Adrenal gland (tissue), 12 donors: Measurements from ENCODE around the gene RAD52. TPM values are rescaled to one million over a fixed set of nuclear protein-coding genes. Genes with fewer than 3 reads are reported as not detected.
A peak's percentile ranks its signal among the peaks of the same experiment; 100 is the strongest.

Source experiments
- DNase-seq, 7 donors: peaks; one replicate each; pipeline ENCODE4 v3.0.0-alpha.2; 2019 to 2020
- H3K27ac ChIP-seq, 5 donors: fragments of 200-600 bp; sonication (generic) in 4 of 5; 1 replicate in 3 of 5; 2 replicates in 2 of 5; pipeline versions ENCODE4 v1.5.1 to v1.8.0; 2016 to 2020; ENCODE audit warnings: mild to moderate bottlenecking in 1 of 5
- H3K27me3 ChIP-seq: fragments of 200-600 bp; 2 replicates; pipeline ENCODE4 v1.8.0; 2021
- H3K36me3 ChIP-seq, 2 donors: fragments of 200-600 bp; replicated peaks in 1 of 2; 1 replicate in 1 of 2; 2 replicates in 1 of 2; pipeline versions ENCODE4 v1.5.1 to v1.8.0; 2018 to 2022
- H3K4me1 ChIP-seq, 2 donors: fragments of 200-600 bp; replicated peaks in 1 of 2; 1 replicate in 1 of 2; 2 replicates in 1 of 2; pipeline versions ENCODE4 v1.5.1 to v1.8.0; 2018 to 2021
- H3K4me3 ChIP-seq, 4 donors: fragments of 200-600 bp; sonication (generic) in 3 of 4; one replicate each; pipeline ENCODE4 v1.5.1; 2016 to 2018
- H3K9me3 ChIP-seq, 3 donors: fragments of 200-600 bp; sonication (generic) in 1 of 3; replicated peaks in 1 of 3; 1 replicate in 2 of 3; 2 replicates in 1 of 3; pipeline versions ENCODE4 v1.5.1 to v1.8.0; 2016 to 2021
- POLR2A ChIP-seq, 2 donors: fragments of 450-650 bp; IDR thresholded peaks; one replicate each; pipeline ENCODE4 v1.6.1; 2017; ENCODE audit warnings: antibody characterized with exemption in 2 of 2, mild to moderate bottlenecking in 2 of 2, moderate library complexity in 1 of 2
- WGBS, 4 donors: extraction: QIAGEN DNeasy Blood & Tissue Kit in 2 of 4; methylation state at CpG; one replicate each; pipeline versions ENCODE4 v1.1.5 to v1.1.7; 2013 to 2017; 5-methylcytosine and 5-hydroxymethylcytosine counted together
- intact Hi-C, 2 donors: fragments of 100-400 bp; cut with DNase I; formaldehyde crosslinking; loops; one replicate each; pipeline versions ENCODE4 v1.14.1 to v1.15.0; 2022 to 2023
- polyA plus RNA-seq, 3 donors: library from polyadenylated mRNA; stranded (reverse); fragments of 200-250 nt in 2 of 3; fragments of 350-450 nt in 1 of 3; fragmentation: Illumina TruSeq in 1 of 3; extraction: RNeasy Lipid Tissue Mini Kit (QIAGEN cat#74804) in 1 of 3; gene quantifications; one replicate each; pipeline ENCODE4 v1.2.3, GENCODE V29; 2013 to 2014
- total RNA-seq, 9 donors: library from RNA; depleted of rRNA in 4 of 9; stranded (reverse); fragments of >200 nt in 4 of 9; fragments of 120-200 nt in 1 of 9; fragmentation: NEBNext Ultra II Directional in 1 of 9; extraction: Animal tissue kit (Norgen Biotek cat#: 25700) in 1 of 9; gene quantifications; one replicate each; pipeline versions ENCODE4 v1.1.0 to v1.2.4, GENCODE V29; 2013 to 2023
- TF ChIP-seq, protein P1 (sequence below), 6 experiments: fragments of 450-650 bp in 4 of 6; fragments of 200-600 bp in 2 of 6; sonication (generic) in 1 of 6; IDR thresholded peaks; 1 replicate in 5 of 6; 2 replicates in 1 of 6; pipeline versions ENCODE4 v1.5.1 to v1.8.0; 2016 to 2021; ENCODE audit warnings: antibody characterized with exemption in 6 of 6, mild to moderate bottlenecking in 2 of 6, moderate library complexity in 1 of 6
- donor health status: healthy with polysubstance abuse.
- donor health status: Bipolar disorder and iron deficiency.
- donor health status: DM: yes; HTN: yes; CAD: no.
- donor health status: DM: no; HTN: no; CAD: no.
- donor health status: DM: no; HTN: no; CAD: no.
- donor health status: DM: yes; HTN: yes; CAD: no.

The RAD52 gene
- total and polyA plus RNA-seq, 12 donors: 5.5 to 22.6 (median 11.2) TPM

DNA sequence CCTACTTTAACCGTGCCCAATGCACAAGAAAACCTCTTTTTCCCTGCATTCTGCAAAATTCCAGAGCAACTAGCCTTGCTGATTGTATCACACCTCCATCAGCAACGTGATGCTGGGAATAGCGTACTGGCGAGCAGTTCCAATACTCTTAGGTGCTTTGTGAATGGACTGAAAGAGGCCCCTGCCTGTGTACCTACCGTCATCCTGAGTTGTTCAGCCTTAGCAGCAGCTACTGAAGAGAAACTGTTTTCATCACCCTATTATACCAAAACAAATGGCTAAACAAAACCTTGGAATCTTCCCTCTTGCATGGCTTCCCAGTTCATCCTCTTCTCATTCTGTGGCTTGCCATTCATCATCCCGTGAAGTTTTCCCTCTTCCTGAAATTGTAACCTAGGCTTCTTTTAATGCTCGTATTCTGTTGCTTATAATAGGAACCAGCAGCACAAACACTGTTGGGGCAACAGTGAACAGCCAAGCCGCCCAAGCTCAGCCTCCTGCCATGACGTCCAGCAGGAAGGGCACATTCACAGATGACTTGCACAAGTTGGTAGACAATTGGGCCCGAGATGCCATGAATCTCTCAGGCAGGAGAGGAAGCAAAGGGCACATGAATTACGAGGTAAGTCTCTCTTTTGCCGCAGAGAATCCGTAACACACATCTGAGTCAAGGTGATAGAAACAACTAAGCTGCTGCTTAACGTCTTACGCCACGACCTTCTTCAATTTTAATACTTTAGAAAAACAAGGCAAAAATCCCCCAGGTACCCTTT, 41.9 kb downstream of the RAD52 start:
- no peak overlapping the region for H3K27ac ChIP-seq
- TF ChIP-seq, protein P1, sequence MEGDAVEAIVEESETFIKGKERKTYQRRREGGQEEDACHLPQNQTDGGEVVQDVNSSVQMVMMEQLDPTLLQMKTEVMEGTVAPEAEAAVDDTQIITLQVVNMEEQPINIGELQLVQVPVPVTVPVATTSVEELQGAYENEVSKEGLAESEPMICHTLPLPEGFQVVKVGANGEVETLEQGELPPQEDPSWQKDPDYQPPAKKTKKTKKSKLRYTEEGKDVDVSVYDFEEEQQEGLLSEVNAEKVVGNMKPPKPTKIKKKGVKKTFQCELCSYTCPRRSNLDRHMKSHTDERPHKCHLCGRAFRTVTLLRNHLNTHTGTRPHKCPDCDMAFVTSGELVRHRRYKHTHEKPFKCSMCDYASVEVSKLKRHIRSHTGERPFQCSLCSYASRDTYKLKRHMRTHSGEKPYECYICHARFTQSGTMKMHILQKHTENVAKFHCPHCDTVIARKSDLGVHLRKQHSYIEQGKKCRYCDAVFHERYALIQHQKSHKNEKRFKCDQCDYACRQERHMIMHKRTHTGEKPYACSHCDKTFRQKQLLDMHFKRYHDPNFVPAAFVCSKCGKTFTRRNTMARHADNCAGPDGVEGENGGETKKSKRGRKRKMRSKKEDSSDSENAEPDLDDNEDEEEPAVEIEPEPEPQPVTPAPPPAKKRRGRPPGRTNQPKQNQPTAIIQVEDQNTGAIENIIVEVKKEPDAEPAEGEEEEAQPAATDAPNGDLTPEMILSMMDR (IDR thresholded peaks at IDR 0.05): no peak
- TF ChIP-seq POLR2A (IDR thresholded peaks at IDR 0.05): no peak
- peaks cover 0 to 5% of the 10 kb centered on the region in 2 donors for H3K4me1 ChIP-seq
- H3K4me3 ChIP-seq: no peak overlapping the region
- no peaks in the 10 kb centered on the region for H3K27me3 ChIP-seq
- H3K36me3 ChIP-seq: peaks cover 0 to 77% of the 10 kb centered on the region in 2 donors
- WGBS, 4 donors: 76 to 82% (median 79%) methylated on average over 16 of the region's 16 CpGs
- DNase-seq: no peak
- intact Hi-C loops: no loop called here
- H3K9me3 ChIP-seq: no peaks in the 10 kb centered on the region

DNA sequence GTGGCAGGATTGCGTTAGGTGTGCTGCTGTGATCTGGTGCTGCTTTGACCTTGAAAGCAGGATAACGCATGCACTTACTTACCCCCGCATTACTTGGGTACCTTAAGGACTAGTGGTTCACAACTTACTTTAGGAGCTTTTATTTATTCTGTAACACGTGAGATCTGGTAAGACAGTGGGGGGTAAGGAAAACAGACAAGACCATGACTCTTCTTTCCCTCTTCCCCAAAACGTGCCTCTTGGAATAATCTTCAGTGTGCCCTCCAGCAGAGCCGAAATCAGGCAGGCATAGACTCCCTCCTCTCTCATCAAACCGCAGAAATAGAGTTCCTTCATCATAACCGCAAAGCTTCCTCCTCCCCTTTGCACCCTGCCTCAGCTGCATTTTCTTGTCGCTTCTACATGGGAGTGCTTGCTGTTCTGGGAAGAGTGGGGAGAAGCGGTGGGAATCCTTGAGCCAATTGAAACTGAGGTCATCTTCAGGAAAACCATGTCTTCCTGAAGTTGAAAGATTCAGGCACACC, 43.4 kb downstream of the RAD52 start:
- Histone ChIP-seq H3K9me3 (no peaks in the 10 kb centered on the region), H3K4me1 (no peaks in the 10 kb centered on the region), H3K27me3 (no peaks in the 10 kb centered on the region), H3K36me3 (peaks cover 0 to 91% of the 10 kb centered on the region in 2 donors), H3K27ac (no peak overlapping the region), H3K4me3 (no peak overlapping the region)
- DNase-seq: no peak
- WGBS, 4 donors: 86 to 94% (median 89%) methylated on average over 10 of the region's 10 CpGs
- TF ChIP-seq, protein P1 (IDR thresholded peaks at IDR 0.05): no peak
- no peak for TF ChIP-seq POLR2A (IDR thresholded peaks at IDR 0.05)
- intact Hi-C loops: no loop called here

GRCh38 chr12:905261-906031, 44.0 kb downstream of the RAD52 start:
- peak overlapping the region in 1 of 5 donors; percentile 19 for H3K27ac ChIP-seq
- intact Hi-C loops: no loop called here
- no peaks in the 10 kb centered on the region for H3K4me1 ChIP-seq
- peaks cover 0 to 95% of the 10 kb centered on the region in 2 donors for H3K36me3 ChIP-seq
- no peaks in the 10 kb centered on the region for H3K27me3 ChIP-seq
- no peak overlapping the region for H3K4me3 ChIP-seq
- 89 to 97% (median 90%) methylated on average over 9 of the region's 9 CpGs for WGBS, 4 donors
- TF ChIP-seq, protein P1 (IDR thresholded peaks at IDR 0.05): no peak
- TF ChIP-seq POLR2A (IDR thresholded peaks at IDR 0.05): no peak
- no peaks in the 10 kb centered on the region for H3K9me3 ChIP-seq
- DNase-seq: no peak

DNA sequence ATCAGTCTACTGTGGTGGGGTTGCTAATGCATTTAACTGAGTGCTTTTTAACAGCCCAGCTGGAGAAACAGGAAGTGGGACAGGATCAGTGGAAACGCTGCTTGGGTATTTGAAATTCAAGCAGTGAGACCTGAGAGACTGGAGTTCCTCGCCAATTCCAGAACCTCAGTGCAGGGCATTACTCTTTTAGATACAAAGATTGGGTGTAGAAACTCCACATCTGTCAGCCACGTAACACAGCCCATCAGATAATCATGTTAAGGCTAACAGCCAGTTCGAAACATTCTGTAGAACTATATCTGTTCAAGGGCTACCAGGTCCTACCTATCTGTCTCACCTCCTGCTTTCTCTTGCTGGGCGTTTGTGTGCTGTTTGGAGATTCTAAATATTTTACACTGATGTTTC, 45.5 kb downstream of the RAD52 start:
- no peak overlapping the region for H3K4me3 ChIP-seq
- H3K4me1 ChIP-seq: no peaks in the 10 kb centered on the region
- WGBS, 4 donors: 74 to 80% (median 78%) methylated on average over 5 of the region's 5 CpGs
- H3K27me3 ChIP-seq: no peaks in the 10 kb centered on the region
- no peaks in the 10 kb centered on the region for H3K9me3 ChIP-seq
- no peak for DNase-seq
- TF ChIP-seq POLR2A (IDR thresholded peaks at IDR 0.05): no peak
- TF ChIP-seq, protein P1 (IDR thresholded peaks at IDR 0.05): no peak
- H3K36me3 ChIP-seq: peaks cover 0 to 85% of the 10 kb centered on the region in 2 donors
- intact Hi-C loops: no loop called here
- no peak overlapping the region for H3K27ac ChIP-seq
